SK-N-SH (cell line): ENCODE data around the gene IQUB. TPM values are rescaled to one million over a fixed set of nuclear protein-coding genes. Genes with fewer than 3 reads are reported as not detected.

Experiments
- CTCF ChIA-PET: fragments of 300-600, 350-600 bp; formaldehyde crosslinking; extraction: SDS; loops from one replicate; lab custom pipeline; 2021; lab: Yijun Ruan, JAX
- POLR2A ChIA-PET: fragments of 350-600 bp; sonication (Branson Sonifier 250); formaldehyde crosslinking; extraction: SDS; loops from one replicate; lab custom pipeline; 2020; ENCODE audit warnings: antibody characterized with exemption, inconsistent platforms; lab: Yijun Ruan, JAX
- DNase-seq: peaks from one replicate; pipeline ENCODE4 v3.0.0; 2012
- H2AFZ ChIP-seq: fragments of 200-600 bp; sonication (generic); 2 replicates; pipeline ENCODE4 v1.8.1; 2016; ENCODE audit warnings: antibody characterized with exemption, mild to moderate bottlenecking, low read depth
- H3F3A ChIP-seq: fragments of 200-600 bp; sonication (generic); replicated peaks from 2 replicates; pipeline ENCODE3; 2016; ENCODE audit warnings: antibody characterized with exemption, mild to moderate bottlenecking; ENCODE audit not compliant: insufficient read depth
- H3K27ac ChIP-seq, 2 experiments: fragments of 200-500 bp in 1 of 2; fragments of 200-600 bp in 1 of 2; sonication (Bioruptor generic) in 1 of 2; sonication (generic), shearing (Covaris generic) in 1 of 2; 2 replicates each; pipeline versions ENCODE4 v1.5.1 to v1.6.1; 2014 to 2016; ENCODE audit warnings: low read depth in 2 of 2, inconsistent platforms in 1 of 2, low read length in 1 of 2, mild to moderate bottlenecking in 1 of 2, mixed read lengths in 1 of 2
- H3K27me3 ChIP-seq: fragments of 200-600 bp; sonication (generic), shearing (Covaris generic); 2 replicates; pipeline ENCODE4 v1.6.1; 2016; ENCODE audit warnings: mixed run types; ENCODE audit not compliant: insufficient read depth
- H3K36me3 ChIP-seq, 2 experiments: fragments of 200-500 bp in 1 of 2; fragments of 200-600 bp in 1 of 2; sonication (Bioruptor generic) in 1 of 2; sonication (generic) in 1 of 2; replicated peaks in 1 of 2; 2 replicates each; pipeline versions ENCODE3 to v1.5.1; 2014 to 2016; ENCODE audit warnings: low read length in 1 of 2, mild to moderate bottlenecking in 1 of 2; ENCODE audit not compliant: insufficient read depth in 2 of 2, control insufficient read depth in 1 of 2
- H3K4me1 ChIP-seq, 2 experiments: fragments of 200-500 bp in 1 of 2; fragments of 200-600 bp in 1 of 2; sonication (Bioruptor generic) in 1 of 2; sonication (generic), shearing (Covaris generic) in 1 of 2; 2 replicates each; pipeline versions ENCODE4 v1.5.1 to v1.6.1; 2014 to 2016; ENCODE audit warnings: low read depth in 1 of 2, low read length in 1 of 2, mixed run types in 1 of 2; ENCODE audit not compliant: insufficient read depth in 2 of 2, control insufficient read depth in 1 of 2
- H3K4me2 ChIP-seq: fragments of 200-600 bp; sonication (generic), shearing (Covaris generic); 2 replicates; pipeline ENCODE4 v1.6.1; 2017; ENCODE audit warnings: mixed run types
- H3K4me3 ChIP-seq, 2 experiments: fragments of 200-500 bp in 1 of 2; fragments of 200-600 bp in 1 of 2; sonication (Bioruptor generic) in 1 of 2; sonication (generic), shearing (Covaris generic) in 1 of 2; 2 replicates each; pipeline versions ENCODE4 v1.5.1 to v1.8.1; 2014 to 2016; ENCODE audit warnings: low read depth in 2 of 2, inconsistent platforms in 1 of 2, low read length in 1 of 2, mild to moderate bottlenecking in 1 of 2, mixed read lengths in 1 of 2, moderate library complexity in 1 of 2
- H3K79me2 ChIP-seq: fragments of 200-600 bp; sonication (generic); 2 replicates; pipeline ENCODE4 v1.8.1; 2017; ENCODE audit warnings: mild to moderate bottlenecking; ENCODE audit not compliant: insufficient read depth
- H3K9ac ChIP-seq: fragments of 200-600 bp; sonication (generic); 2 replicates; pipeline ENCODE4 v1.6.1; 2017; ENCODE audit warnings: mixed run types
- H3K9me2 ChIP-seq: fragments of 200-600 bp; sonication (generic); 2 replicates; pipeline ENCODE4 v1.6.1; 2017; ENCODE audit warnings: mixed run types
- H3K9me3 ChIP-seq: fragments of 200-600 bp; sonication (generic); 2 replicates; pipeline ENCODE4 v1.6.1; 2017; ENCODE audit warnings: mixed run types, mild to moderate bottlenecking, moderate library complexity
- H4K20me1 ChIP-seq: fragments of 200-600 bp; sonication (generic); 2 replicates; pipeline ENCODE4 v1.6.1; 2017; ENCODE audit warnings: mild to moderate bottlenecking, mixed run types; ENCODE audit not compliant: insufficient read depth
- CHD2 ChIP-seq: fragments of 150-350 bp; IDR thresholded peaks from 2 replicates; pipeline ENCODE4 v1.6.1; 2018; ENCODE audit warnings: low read length; ENCODE audit not compliant: partially characterized antibody
- EZH2phosphoT487 ChIP-seq: fragments of 200-600 bp; sonication (generic); IDR thresholded peaks from 2 replicates; pipeline ENCODE4 v1.6.1; 2017; ENCODE audit warnings: low read depth, mixed run types, mild to moderate bottlenecking, antibody characterized with exemption, moderate library complexity, borderline replicate concordance
- FOXM1 ChIP-seq: IDR thresholded peaks from 2 replicates; pipeline ENCODE4 v1.4.0; 2012; ENCODE audit warnings: low read depth, mild to moderate bottlenecking
- GABPA ChIP-seq: IDR thresholded peaks from 2 replicates; pipeline ENCODE4 v1.4.0; 2012; ENCODE audit warnings: low read depth, mild to moderate bottlenecking
- GATA2 ChIP-seq: sonication (generic); formaldehyde crosslinking; IDR thresholded peaks from 2 replicates; pipeline ENCODE4 v1.5.0; 2020; ENCODE audit warnings: mild to moderate bottlenecking, missing genetic modification reagents
- JUND ChIP-seq: IDR thresholded peaks from 2 replicates; pipeline ENCODE4 v1.4.0; 2012
- MEF2A ChIP-seq: IDR thresholded peaks from 2 replicates; pipeline ENCODE4 v1.4.0; 2012; ENCODE audit warnings: low read depth, borderline replicate concordance
- MXI1 ChIP-seq: IDR thresholded peaks from 2 replicates; pipeline ENCODE4 v1.6.1; 2012; ENCODE audit warnings: mild to moderate bottlenecking, low read depth, low read length, improper control_type of control experiment
- NRF1 ChIP-seq: IDR thresholded peaks from 2 replicates; pipeline ENCODE4 v1.6.1; 2012; ENCODE audit warnings: low read depth, mild to moderate bottlenecking, low read length
- RCOR1 ChIP-seq: fragments of 150-350 bp; IDR thresholded peaks from 2 replicates; pipeline ENCODE4 v1.6.1; 2017; ENCODE audit warnings: antibody characterized with exemption, low read length
- RXRA ChIP-seq: IDR thresholded peaks from 2 replicates; pipeline ENCODE4 v1.4.0; 2012; ENCODE audit warnings: low read depth, mild to moderate bottlenecking, borderline replicate concordance
- SIN3A ChIP-seq: IDR thresholded peaks from 2 replicates; pipeline ENCODE4 v1.6.1; 2012; ENCODE audit warnings: low read depth, mild to moderate bottlenecking, low read length, moderate library complexity, borderline replicate concordance
- SMC3 ChIP-seq: IDR thresholded peaks from 2 replicates; pipeline ENCODE4 v1.6.1; 2012; ENCODE audit warnings: low read depth, low read length, improper control_type of control experiment
- TCF12 ChIP-seq: IDR thresholded peaks from 2 replicates; pipeline ENCODE4 v1.4.0; 2012
- YY1 ChIP-seq: IDR thresholded peaks from 2 replicates; pipeline ENCODE4 v1.4.0; 2012; ENCODE audit warnings: low read depth, mild to moderate bottlenecking
- WGBS: methylation state at CpG from one replicate; pipeline ENCODE4 v1.1.6; 2017; ENCODE audit warnings: low lambda C conversion rate; 5-methylcytosine and 5-hydroxymethylcytosine counted together
- polyA plus RNA-seq, 3 experiments: library from polyadenylated mRNA; depleted of rRNA; stranded (reverse); fragments of >200 nt; gene quantifications; 2 replicates each; pipeline ENCODE4 v1.2.3, GENCODE V29; 2012
- TF ChIP-seq, protein P1 (sequence below): IDR thresholded peaks from 2 replicates; pipeline ENCODE4 v1.4.0; 2012; ENCODE audit warnings: low read depth, borderline replicate concordance
- TF ChIP-seq, protein P2 (sequence below): fragments of 150-350 bp; IDR thresholded peaks from 2 replicates; pipeline ENCODE4 v1.6.1; 2016; ENCODE audit warnings: mild to moderate bottlenecking, low read depth, low read length
- TF ChIP-seq, protein P3 (sequence below): fragments of 150-350 bp; IDR thresholded peaks from 2 replicates; pipeline ENCODE4 v1.6.1; 2017; ENCODE audit warnings: antibody characterized with exemption, low read length, low read depth, borderline replicate concordance
- TF ChIP-seq, protein P4 (sequence below): IDR thresholded peaks from 2 replicates; pipeline ENCODE4 v1.6.1; 2012; ENCODE audit warnings: mild to moderate bottlenecking, low read depth, low read length, moderate library complexity
- TF ChIP-seq, protein P5 (sequence below): IDR thresholded peaks from 2 replicates; pipeline ENCODE4 v1.4.0; 2012; ENCODE audit warnings: low read depth

The IQUB gene
- polyA plus RNA-seq, 1 of the 3 experiments (the other 2 are of a cell fraction) = 0.10 TPM

DNA sequence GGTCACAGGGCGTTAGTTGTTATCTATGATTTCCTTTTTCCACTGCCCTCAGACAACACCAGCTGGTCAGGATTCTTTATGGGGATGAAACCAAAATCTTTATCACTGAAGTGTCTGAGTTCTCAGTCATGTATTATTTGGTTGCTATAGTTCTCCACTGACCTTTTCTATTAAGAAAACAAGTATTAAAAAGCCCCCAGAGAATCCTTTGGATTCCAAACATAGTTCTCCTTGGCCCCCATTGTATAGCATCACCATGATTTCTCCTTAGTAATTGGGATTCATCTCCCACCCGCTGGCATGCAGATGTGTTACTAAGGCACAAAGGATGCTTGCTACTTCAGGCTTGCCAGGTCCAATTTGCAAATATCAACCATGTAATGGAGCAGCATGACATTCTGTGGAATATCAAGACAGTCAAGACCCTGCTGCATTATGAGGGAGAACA is 94.3 kb downstream of the IQUB start:
- Histone ChIP-seq H3K27ac (no peak overlapping the region), H2AFZ (no peak overlapping the region), H3K4me3 (no peak overlapping the region), H4K20me1 (no peaks in the 10 kb centered on the region), H3K4me2 (no peak overlapping the region), H3K27me3 (no peaks in the 10 kb centered on the region), H3K9me3 (no peaks in the 10 kb centered on the region), H3K9me2 (no peaks in the 10 kb centered on the region), H3K36me3 (no peaks in the 10 kb centered on the region), H3K79me2 (no peaks in the 10 kb centered on the region), H3K9ac (no peak overlapping the region), H3K4me1 (no peaks in the 10 kb centered on the region; a peak in 1 of 4 replicates), H3F3A (no peaks in the 10 kb centered on the region)
- TF ChIP-seq RCOR1 = no peak
- TF ChIP-seq, protein P1, sequence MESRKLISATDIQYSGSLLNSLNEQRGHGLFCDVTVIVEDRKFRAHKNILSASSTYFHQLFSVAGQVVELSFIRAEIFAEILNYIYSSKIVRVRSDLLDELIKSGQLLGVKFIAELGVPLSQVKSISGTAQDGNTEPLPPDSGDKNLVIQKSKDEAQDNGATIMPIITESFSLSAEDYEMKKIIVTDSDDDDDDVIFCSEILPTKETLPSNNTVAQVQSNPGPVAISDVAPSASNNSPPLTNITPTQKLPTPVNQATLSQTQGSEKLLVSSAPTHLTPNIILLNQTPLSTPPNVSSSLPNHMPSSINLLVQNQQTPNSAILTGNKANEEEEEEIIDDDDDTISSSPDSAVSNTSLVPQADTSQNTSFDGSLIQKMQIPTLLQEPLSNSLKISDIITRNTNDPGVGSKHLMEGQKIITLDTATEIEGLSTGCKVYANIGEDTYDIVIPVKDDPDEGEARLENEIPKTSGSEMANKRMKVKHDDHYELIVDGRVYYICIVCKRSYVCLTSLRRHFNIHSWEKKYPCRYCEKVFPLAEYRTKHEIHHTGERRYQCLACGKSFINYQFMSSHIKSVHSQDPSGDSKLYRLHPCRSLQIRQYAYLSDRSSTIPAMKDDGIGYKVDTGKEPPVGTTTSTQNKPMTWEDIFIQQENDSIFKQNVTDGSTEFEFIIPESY = no peak
- TF ChIP-seq FOXM1 = no peak
- TF ChIP-seq CHD2 = no peak
- TF ChIP-seq EZH2phosphoT487 = no peak
- TF ChIP-seq GATA2 (CRISPR knock-in tag) = no peak
- TF ChIP-seq, protein P2, sequence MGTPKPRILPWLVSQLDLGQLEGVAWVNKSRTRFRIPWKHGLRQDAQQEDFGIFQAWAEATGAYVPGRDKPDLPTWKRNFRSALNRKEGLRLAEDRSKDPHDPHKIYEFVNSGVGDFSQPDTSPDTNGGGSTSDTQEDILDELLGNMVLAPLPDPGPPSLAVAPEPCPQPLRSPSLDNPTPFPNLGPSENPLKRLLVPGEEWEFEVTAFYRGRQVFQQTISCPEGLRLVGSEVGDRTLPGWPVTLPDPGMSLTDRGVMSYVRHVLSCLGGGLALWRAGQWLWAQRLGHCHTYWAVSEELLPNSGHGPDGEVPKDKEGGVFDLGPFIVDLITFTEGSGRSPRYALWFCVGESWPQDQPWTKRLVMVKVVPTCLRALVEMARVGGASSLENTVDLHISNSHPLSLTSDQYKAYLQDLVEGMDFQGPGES = no peak
- TF ChIP-seq MEF2A = no peak
- TF ChIP-seq, protein P3, sequence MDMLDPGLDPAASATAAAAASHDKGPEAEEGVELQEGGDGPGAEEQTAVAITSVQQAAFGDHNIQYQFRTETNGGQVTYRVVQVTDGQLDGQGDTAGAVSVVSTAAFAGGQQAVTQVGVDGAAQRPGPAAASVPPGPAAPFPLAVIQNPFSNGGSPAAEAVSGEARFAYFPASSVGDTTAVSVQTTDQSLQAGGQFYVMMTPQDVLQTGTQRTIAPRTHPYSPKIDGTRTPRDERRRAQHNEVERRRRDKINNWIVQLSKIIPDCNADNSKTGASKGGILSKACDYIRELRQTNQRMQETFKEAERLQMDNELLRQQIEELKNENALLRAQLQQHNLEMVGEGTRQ = no peak
- TF ChIP-seq TCF12 = no peak
- TF ChIP-seq MXI1 = no peak
- TF ChIP-seq GABPA = no peak
- TF ChIP-seq, protein P4, sequence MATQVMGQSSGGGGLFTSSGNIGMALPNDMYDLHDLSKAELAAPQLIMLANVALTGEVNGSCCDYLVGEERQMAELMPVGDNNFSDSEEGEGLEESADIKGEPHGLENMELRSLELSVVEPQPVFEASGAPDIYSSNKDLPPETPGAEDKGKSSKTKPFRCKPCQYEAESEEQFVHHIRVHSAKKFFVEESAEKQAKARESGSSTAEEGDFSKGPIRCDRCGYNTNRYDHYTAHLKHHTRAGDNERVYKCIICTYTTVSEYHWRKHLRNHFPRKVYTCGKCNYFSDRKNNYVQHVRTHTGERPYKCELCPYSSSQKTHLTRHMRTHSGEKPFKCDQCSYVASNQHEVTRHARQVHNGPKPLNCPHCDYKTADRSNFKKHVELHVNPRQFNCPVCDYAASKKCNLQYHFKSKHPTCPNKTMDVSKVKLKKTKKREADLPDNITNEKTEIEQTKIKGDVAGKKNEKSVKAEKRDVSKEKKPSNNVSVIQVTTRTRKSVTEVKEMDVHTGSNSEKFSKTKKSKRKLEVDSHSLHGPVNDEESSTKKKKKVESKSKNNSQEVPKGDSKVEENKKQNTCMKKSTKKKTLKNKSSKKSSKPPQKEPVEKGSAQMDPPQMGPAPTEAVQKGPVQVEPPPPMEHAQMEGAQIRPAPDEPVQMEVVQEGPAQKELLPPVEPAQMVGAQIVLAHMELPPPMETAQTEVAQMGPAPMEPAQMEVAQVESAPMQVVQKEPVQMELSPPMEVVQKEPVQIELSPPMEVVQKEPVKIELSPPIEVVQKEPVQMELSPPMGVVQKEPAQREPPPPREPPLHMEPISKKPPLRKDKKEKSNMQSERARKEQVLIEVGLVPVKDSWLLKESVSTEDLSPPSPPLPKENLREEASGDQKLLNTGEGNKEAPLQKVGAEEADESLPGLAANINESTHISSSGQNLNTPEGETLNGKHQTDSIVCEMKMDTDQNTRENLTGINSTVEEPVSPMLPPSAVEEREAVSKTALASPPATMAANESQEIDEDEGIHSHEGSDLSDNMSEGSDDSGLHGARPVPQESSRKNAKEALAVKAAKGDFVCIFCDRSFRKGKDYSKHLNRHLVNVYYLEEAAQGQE = no peak
- TF ChIP-seq JUND = no peak
- no peak for TF ChIP-seq SIN3A
- no peak for TF ChIP-seq RXRA
- no peak for TF ChIP-seq SMC3
- TF ChIP-seq YY1 = no peak
- TF ChIP-seq, protein P5, sequence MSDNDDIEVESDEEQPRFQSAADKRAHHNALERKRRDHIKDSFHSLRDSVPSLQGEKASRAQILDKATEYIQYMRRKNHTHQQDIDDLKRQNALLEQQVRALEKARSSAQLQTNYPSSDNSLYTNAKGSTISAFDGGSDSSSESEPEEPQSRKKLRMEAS = no peak
- no peak for TF ChIP-seq NRF1
- ChIA-PET CTCF (no interaction called here), POLR2A (no interaction called here)
- no peak for DNase-seq
- WGBS = 14% methylated on average over 2 of the region's 2 CpGs
